ENCODE results near the gene PTX4.

PTX4 gene

DNA sequence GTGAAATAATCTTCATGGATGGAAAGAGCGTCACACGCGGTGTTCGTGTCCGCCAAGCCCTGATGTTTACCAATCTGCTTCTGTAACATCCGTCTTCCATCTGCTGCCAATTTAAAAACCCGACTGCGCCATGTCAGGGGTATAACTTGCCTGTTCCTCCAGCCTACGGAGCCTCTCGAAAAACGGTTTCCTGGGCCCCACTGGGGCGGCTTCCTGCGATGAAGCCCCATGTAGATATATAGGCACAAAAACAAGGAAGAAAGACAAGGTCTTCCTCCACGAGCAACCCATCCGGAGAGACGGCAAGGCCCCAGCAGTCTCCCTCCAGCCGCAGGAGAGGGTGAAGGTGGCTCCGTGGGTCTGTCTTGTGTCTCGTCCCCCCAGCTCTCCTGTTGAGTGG, at the start of gene PTX4:
Gene PTX4 (minus strand): TSS at position 326 of the 400 bp plus-strand sequence. CDS start 35 bp downstream, at position 291.
- DNase-seq: no peak

DNA sequence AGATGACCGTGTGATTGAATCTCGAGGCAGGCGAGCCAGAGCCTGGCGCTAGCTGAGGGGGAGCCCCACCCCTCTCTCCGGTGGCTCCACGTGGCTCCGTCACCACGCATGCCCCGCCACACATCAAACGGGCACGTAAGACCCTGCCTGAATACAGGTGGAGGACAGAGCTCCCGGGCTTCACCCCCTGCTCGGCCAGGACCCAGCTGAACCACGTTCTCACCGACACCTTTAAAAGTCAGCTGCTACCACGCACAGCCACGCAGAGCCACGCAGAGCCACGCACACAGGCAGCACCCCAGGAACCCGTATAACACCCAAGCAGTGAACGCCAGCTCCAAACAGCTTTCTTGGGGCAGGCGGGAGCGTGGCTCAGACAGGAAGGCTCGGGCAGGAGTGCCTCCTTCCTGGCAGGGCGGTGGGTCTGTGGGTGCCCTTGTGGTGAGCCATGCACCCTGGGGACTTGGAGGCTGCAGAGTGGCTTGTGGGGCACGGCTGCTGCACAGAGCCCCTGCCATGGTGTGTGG, 49.1 kb upstream of the PTX4 start:
- DNase-seq: peak in 1 of 2 donors; percentile 26

DNA sequence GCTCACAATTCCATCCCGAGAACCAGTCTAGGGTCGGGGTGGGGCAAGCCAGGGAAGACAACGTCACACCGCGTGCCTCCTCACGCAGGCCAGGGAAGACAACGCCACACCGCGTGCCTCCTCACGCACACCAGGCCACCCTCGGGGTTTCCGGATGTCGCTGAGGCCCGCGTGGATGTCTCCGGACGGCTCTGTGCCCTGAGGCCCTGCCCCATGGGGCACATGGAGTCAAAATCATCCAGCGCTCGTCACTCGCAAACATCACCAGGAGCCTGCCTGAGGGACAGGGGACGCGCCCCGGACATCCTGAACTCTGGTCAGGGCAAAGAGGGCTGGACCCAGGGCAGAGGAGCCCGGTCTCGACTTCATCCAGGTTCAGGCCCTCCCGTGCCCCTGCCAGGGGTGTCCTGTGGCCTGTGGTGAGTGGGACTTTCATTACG, 48.4 kb upstream of the PTX4 start:
- no peak for DNase-seq

GRCh38 chr16:1536601-1537000, 47.9 kb upstream of the PTX4 start:
- DNase-seq: no peak

DNA sequence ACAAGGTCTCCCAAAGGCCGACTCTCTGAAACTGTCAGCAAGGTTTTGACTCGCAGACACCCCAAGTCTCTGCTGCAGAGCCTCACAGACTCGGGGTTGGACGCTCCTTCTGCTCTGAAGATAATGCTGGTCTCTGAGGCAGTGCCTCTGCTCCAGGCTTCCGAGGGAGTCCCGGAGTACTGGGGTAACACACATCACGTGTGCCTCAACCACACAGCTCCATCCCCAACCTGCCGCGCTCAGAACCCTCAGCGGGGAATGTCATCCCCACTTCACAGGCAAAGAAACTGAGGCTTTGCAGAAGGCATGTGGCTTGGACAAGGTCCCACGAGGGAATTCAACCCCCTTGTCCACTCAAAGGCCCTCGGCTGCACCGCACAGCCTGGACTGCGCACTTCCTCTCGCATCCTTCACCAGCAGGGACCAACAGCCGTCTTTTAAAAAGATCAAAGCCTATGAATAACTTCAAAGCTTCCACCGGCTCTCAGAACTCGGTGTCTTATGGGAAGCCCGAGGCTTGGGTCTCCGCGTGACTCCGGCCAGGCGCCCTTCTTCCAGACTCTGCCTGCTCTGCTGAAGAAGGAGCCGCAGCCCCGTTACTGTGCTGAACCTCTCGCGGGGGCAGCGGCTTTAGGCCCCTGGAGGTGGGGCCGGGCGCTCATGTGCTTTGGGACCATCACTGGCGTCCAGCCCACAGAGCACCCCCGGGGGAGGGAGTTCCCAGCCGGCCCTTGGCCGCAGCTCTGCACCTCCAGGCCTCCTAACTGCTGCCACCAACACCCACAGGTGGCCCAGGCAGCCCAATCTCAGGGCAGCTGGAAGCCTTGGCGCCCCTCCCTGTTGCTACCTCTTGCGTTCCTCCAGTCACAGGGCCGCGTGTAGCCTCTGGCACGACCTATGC, 46.9 kb upstream of the PTX4 start:
- DNase-seq: peak in 1 of 2 donors; percentile 41

DNA sequence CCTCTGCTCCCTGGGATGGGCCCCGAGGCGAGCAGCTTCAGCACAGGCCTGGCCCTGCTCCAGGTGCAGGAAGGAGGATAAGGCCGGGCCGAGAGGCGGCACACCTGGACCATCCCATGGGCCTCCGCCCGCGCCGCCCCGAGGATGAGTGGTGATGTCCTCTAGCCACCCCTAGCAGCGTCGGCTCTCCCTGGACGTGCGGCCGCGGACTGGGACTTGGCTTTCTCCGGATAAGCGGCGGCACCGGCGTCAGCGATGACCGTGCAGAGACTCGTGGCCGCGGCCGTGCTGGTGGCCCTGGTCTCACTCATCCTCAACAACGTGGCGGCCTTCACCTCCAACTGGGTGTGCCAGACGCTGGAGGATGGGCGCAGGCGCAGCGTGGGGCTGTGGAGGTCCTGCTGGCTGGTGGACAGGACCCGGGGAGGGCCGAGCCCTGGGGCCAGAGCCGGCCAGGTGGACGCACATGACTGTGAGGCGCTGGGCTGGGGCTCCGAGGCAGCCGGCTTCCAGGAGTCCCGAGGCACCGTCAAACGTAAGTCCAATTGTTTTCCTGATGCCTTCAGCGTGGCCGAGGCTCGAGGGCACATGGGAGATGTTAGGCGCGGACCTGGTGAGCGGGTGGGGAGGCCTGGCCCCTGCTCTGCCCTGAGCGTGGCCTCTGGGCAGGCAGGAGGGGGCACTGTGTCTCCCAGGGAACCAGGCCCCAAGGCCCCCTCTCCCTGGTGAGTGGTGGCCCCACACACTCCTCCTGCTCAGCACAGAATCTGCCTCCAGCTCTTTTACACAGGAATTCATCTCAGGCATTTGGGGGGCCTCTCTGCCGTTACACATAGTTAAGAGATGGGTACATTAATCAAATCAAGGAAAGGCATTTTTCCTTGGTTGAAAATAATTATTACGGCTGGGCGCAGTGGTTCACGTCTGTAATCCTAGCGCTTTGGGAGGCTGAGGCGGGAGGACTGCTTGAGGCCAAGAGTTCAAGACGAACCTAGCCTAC, 45.6 kb upstream of the PTX4 start:
- DNase-seq: no peak

- DNase-seq: peak in 1 of 2 donors; percentile 54
Measured at GRCh38 chr16:1533443-1533951, 44.8 kb upstream of the PTX4 start, which contains the start of gene TMEM204. TMEM204 (plus strand) TSS chr16:1533666; CDS start chr16:1534276, 610 bp downstream.

GRCh38 chr16:1532771-1533170, 44.0 kb upstream of the PTX4 start:
- DNase-seq: no peak

DNA sequence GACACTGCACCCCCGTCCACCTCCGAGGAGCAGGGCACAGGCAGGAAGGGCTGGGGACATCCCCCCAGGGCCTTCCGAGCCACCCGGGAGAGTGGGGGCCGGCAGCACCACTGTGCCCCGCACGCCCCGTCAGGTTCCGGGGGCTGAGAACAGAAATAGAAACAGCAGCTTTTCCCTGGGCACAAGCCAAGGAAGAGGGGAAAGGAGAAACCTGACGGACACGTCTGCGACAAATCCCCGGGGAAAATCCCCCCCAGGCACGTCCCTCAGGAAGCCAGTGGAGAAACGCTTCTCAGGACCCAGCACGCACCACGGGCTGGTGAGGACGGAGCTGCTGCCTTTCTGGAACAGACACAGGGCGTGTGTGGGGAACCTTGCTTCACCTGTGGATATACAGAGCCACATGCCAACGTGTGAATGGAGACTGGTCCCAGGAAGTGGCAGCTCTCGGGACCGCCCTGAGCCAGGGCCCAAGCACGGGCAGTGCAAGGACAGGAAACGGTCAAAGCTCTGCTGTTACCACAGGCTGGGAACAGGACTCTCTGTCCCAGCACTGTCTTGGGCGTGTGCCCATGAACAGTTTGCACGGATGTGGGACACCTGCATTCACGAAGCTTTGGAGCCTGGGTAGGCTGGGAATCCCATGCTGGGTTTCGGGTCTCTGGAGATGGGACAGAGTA, 43.5 kb upstream of the PTX4 start:
- DNase-seq: no peak

DNA sequence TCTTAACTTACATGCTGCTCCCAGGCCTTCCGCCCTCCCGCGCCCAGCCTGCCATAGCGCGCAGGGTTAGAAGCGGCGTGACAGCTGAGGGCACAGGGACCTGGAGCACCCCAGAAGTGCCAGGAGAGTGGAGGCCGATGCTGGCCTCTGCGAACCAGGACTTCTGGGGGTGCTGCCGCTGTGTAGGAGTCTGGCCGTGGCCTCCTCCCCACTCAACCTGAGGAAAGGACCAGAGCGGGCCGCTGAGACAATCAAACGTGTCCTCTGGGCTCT, 42.8 kb upstream of the PTX4 start:
- DNase-seq: no peak

GRCh38 chr16:1530883-1531637, 42.3 kb upstream of the PTX4 start:
- no peak for DNase-seq

DNA sequence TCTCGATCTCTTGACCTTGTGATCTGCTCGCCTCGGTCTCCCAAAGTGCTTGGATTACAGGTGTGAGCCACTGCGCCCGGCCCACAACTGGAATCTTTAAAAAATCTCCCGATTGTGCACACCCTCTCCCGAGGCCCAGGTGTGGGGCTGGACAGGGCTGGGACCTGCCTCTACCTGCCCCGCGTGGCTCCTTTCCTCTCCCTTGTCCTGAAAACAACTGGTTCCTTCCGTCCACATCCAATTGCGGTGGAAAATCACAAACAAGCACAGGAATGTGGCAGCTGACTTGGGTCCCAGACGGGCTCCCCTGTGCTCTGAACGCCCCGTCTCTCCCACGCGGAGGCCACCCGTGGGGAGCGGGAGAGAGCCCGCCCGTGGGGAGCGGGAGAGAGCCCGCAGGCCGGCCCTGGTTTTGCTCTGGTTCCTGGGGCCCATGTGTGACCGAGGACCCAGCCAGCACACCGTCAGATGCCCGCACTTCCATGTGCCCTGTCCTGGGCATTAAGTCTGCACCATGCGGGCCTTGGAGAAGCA, 41.7 kb upstream of the PTX4 start:
- no peak for DNase-seq

DNA sequence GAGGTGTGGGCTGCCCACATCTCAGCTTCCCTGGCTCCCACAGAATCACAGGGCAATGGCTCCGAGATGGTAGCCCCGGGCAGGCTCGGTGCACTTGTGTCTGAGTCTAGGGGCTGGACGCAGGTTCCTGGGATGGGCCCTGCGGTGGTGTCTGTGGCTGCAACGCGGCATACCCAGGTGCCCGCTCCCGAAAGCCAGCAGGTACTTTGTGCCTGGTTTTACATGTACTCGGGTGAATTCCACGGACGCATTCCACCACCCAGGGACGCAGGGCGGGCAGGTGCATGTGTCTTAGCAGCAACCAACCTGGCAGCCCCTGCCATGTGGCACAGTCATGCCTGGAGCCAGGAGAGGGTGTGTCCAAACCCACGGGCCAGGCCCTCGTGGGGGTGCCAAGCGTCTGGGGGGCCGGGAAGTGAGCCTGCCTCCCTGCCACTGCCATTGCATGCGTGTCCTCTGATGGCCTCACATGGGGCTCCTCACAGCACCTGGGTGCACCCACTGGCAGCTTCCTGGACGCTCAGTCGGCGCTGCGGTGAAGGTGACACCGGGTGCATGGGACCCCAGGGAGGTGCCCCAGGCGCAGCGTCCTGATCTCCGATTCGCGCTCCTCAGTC, 40.3 kb upstream of the PTX4 start:
- DNase-seq: no peak

- no peak for DNase-seq
Measured at GRCh38 chr16:1527836-1528811, 39.4 kb upstream of the PTX4 start.

GRCh38 chr16:1526608-1527555, 38.1 kb upstream of the PTX4 start:
- peak in 1 of 2 donors; percentile 25 for DNase-seq

GRCh38 chr16:1525871-1526607, 37.3 kb upstream of the PTX4 start:
- peak in 1 of 2 donors; percentile 55 for DNase-seq

- DNase-seq: no peak
Measured at GRCh38 chr16:1524366-1524765, 35.6 kb upstream of the PTX4 start.

Measured in CD4-positive, alpha-beta T cell treated with Interferon alpha-2 for 1 hour (primary cell).